Kidney (tissue), 14 donors: ENCODE data around the gene LTBR. TPM values are rescaled to one million over a fixed set of nuclear protein-coding genes. Genes with fewer than 3 reads are reported as not detected.
A peak's percentile ranks its signal among the peaks of the same experiment; 100 is the strongest.

ENCODE experiments used
- DNase-seq, 5 donors: peaks; one replicate each; pipeline ENCODE4 v3.0.0-alpha.2; 2013 to 2020
- FAIRE-seq: peaks from 2 replicates; lab custom pipeline; 2012; peaks lifted over from hg19 to GRCh38; lab: Jason Lieb, UNC
- H3K27ac ChIP-seq, 2 donors: one replicate each; pipeline ENCODE4 v1.7.0; 2013; ENCODE audit warnings: low read depth in 2 of 2, low read length in 2 of 2, inconsistent platforms in 1 of 2
- H3K27me3 ChIP-seq: one replicate; pipeline ENCODE4 v1.7.1; 2013; ENCODE audit warnings: low read length, inconsistent platforms; ENCODE audit not compliant: control insufficient read depth, insufficient read depth
- H3K36me3 ChIP-seq, 3 donors: one replicate each; pipeline versions ENCODE4 v1.7.0 to v1.7.1; 2013; ENCODE audit warnings: low read length in 3 of 3, control low read depth in 1 of 3, inconsistent platforms in 1 of 3; ENCODE audit not compliant: insufficient read depth in 3 of 3, control insufficient read depth in 2 of 3
- H3K4me1 ChIP-seq, 3 donors: one replicate each; pipeline versions ENCODE4 v1.7.0 to v1.7.1; 2013; ENCODE audit warnings: low read length in 3 of 3, inconsistent platforms in 1 of 3, low read depth in 1 of 3; ENCODE audit not compliant: control insufficient read depth in 2 of 3, insufficient read depth in 2 of 3
- H3K4me3 ChIP-seq, 3 donors: one replicate each; pipeline versions ENCODE4 v1.7.0 to v1.8.1; 2013; ENCODE audit warnings: low read length in 3 of 3, control low read depth in 1 of 3, inconsistent platforms in 1 of 3
- H3K9ac ChIP-seq, 3 donors: one replicate each; pipeline versions ENCODE4 v1.7.0 to v1.7.1; 2013; ENCODE audit warnings: low read length in 3 of 3, control low read depth in 1 of 3, inconsistent platforms in 1 of 3
- H3K9me3 ChIP-seq, 3 donors: one replicate each; pipeline versions ENCODE4 v1.7.0 to v1.7.1; 2013; ENCODE audit warnings: low read length in 3 of 3, control low read depth in 1 of 3, inconsistent platforms in 1 of 3; ENCODE audit not compliant: control insufficient read depth in 2 of 3, insufficient read depth in 1 of 3
- intact Hi-C: fragments of 100-400 bp; cut with DNase I; formaldehyde crosslinking; loops from one replicate; pipeline ENCODE4 v1.11.1; 2022
- polyA plus RNA-seq: library from polyadenylated mRNA; stranded (reverse); fragments of 350-450 nt; fragmentation: Illumina TruSeq; extraction: RNeasy Lipid Tissue Mini Kit (QIAGEN cat#74804); gene quantifications from one replicate; pipeline ENCODE4 v1.2.3, GENCODE V29; 2014; ENCODE audit warnings: low read depth, low replicate concordance; ENCODE audit not compliant: insufficient read depth
- total RNA-seq: library from RNA; stranded (reverse); fragmentation: NEBNext Ultra II Directional; extraction: Animal tissue kit (Norgen Biotek cat#: 25700); gene quantifications from one replicate; pipeline ENCODE4 v1.2.1, GENCODE V29; 2021
- TF ChIP-seq, protein P1 (sequence below): IDR thresholded peaks from 3 replicates; pipeline ENCODE4 v1.5.1; 2012; ENCODE audit warnings: mild to moderate bottlenecking, moderate library complexity, borderline replicate concordance; ENCODE audit not compliant: insufficient read depth; ENCODE audit errors: extremely low read depth
- donor health status: control.
- donor health status: control.
- donor health status: control.
- donor health status: control.
- donor health status: control.
- donor health status: DM: yes; HTN: yes; CAD: no.
- donor health status: Normal renal cell carcinoma (clear cell type).

LTBR gene
- total and polyA plus RNA-seq, 2 donors from 2014 or later = 77.8 to 114 TPM

- Histone ChIP-seq H3K36me3 (peaks cover 0 to 11% (median 7%) of the 10 kb centered on the region in 3 donors), H3K27ac (peak overlapping the region; percentile 96 to 97), H3K4me1 (peaks cover 0 to 29% (median 17%) of the 10 kb centered on the region in 3 donors), H3K4me3 (peak overlapping the region in 2 of 3 donors; percentile 57 to 69), H3K9ac (peak overlapping the region in 2 of 3 donors; percentile 92 to 94), H3K9me3 (no peaks in the 10 kb centered on the region), H3K27me3 (no peaks in the 10 kb centered on the region)
- intact Hi-C loops = loop anchor here (5.0 kb wide), 1 partner anchor 56 kb away; no protein-coding TSS in a partner anchor
- TF ChIP-seq, protein P1, sequence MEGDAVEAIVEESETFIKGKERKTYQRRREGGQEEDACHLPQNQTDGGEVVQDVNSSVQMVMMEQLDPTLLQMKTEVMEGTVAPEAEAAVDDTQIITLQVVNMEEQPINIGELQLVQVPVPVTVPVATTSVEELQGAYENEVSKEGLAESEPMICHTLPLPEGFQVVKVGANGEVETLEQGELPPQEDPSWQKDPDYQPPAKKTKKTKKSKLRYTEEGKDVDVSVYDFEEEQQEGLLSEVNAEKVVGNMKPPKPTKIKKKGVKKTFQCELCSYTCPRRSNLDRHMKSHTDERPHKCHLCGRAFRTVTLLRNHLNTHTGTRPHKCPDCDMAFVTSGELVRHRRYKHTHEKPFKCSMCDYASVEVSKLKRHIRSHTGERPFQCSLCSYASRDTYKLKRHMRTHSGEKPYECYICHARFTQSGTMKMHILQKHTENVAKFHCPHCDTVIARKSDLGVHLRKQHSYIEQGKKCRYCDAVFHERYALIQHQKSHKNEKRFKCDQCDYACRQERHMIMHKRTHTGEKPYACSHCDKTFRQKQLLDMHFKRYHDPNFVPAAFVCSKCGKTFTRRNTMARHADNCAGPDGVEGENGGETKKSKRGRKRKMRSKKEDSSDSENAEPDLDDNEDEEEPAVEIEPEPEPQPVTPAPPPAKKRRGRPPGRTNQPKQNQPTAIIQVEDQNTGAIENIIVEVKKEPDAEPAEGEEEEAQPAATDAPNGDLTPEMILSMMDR = no peak
- DNase-seq (no peak), FAIRE-seq (no peak)
These were observed 980 bp upstream of the LTBR start for GRCh38 chr12:6382982-6383381.

DNA sequence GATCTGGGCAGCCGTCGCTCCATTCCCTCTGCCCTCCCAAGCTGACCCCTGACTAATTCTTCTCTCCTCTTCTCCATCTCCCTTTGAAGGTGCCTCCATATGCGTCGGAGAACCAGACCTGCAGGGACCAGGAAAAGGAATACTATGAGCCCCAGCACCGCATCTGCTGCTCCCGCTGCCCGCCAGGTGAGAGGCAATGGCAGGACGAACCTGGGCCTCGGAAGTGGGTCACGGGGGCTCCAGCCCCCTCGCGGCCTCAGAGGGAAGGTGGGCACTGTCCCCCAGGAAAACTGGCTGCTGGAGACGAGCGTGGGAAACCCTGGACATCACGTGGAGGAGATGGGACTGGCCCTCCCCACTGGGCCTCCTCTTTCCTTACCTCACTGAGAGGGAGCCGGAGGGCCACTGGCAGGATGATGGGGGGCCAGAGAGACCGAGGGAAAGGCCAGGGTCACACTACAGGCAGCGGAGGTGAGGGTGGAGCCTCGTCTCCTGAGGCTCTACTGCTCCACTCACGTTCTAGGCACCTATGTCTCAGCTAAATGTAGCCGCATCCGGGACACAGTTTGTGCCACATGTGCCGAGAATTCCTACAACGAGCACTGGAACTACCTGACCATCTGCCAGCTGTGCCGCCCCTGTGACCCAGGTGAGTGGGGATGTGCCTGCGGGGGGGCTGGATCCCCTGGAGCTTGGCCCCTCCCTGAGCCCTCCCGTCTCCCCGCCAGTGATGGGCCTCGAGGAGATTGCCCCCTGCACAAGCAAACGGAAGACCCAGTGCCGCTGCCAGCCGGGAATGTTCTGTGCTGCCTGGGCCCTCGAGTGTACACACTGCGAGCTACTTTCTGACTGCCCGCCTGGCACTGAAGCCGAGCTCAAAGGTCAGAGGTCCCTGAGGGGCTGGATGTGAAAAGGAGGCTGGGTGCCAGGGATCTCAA lies 806 bp downstream of the LTBR start:
- Histone ChIP-seq H3K4me1 (peaks cover 0 to 24% (median 12%) of the 10 kb centered on the region in 3 donors), H3K9ac (peak overlapping the region; percentile 10 to 95 (median 94)), H3K9me3 (no peaks in the 10 kb centered on the region), H3K4me3 (peak overlapping the region; percentile 52 to 78 (median 69)), H3K27me3 (no peaks in the 10 kb centered on the region), H3K27ac (peak overlapping the region; percentile 96 to 97), H3K36me3 (peaks cover 0 to 21% (median 17%) of the 10 kb centered on the region in 3 donors)
- DNase-seq (no peak), FAIRE-seq (no peak)
- intact Hi-C loops = loop anchor here (5.0 kb wide), 1 partner anchor 57 kb away; no protein-coding TSS in a partner anchor
- TF ChIP-seq, protein P1 = no peak

- no peaks in the 10 kb centered on the region for H3K9me3 ChIP-seq
- H3K9ac ChIP-seq = no peak overlapping the region
- no peak for FAIRE-seq
- peaks cover 0 to 21% (median 17%) of the 10 kb centered on the region in 3 donors for H3K36me3 ChIP-seq
- TF ChIP-seq, protein P1 = no peak
- no peak overlapping the region for H3K4me3 ChIP-seq
- peaks cover 0 to 24% (median 12%) of the 10 kb centered on the region in 3 donors for H3K4me1 ChIP-seq
- H3K27me3 ChIP-seq = no peaks in the 10 kb centered on the region
- H3K27ac ChIP-seq = no peak overlapping the region
- intact Hi-C loops = no loop called here
- no peak for DNase-seq
These were observed 2.1 kb downstream of the LTBR start for GRCh38 chr12:6386038-6386437.
